Superior temporal gyrus (tissue), 1 donor: ENCODE data around the gene SOX11.

Source experiments
- DNase-seq: peaks from one replicate; pipeline ENCODE4 v3.0.0-alpha.2; 2016; ENCODE audit errors: extremely low spot score

Gene SOX11

DNA sequence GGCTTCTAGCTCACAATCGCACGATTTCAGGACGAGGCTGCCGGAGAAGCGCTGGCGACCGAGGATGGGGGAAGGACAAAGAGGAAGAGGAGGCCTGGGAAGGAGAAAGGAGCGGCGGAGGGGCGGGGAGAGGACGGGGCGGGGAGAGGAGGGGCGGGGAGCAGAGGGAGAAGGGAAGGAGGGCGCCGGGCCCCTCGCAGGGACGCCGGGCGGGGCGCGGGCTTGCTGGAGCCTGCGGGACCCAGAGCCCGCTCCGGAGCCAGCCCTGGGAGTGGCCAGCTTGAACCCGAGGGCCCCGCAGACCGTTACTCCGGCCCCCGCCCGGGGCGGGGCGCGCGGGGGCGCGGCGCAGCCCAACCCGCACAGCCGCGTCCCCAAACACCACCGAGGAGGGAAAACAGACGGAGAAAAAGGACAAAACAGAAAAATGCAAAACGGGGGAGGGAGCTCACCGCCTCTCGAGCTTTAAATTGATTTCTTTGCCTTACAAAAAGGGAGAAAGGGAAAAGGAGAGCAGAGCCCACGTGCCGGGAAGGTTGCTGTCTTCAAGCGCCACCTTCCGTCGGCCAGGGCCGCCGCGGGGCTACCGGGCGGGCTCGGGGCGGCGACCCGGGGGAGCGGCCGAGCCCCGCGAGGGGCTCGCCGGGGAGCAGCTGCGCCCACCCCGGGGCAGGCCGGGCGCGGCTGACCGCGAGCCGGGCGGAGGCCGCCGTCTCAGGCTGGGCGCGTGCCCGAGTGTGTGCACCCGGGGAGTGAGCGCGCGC, 781 bp upstream of the SOX11 start:
- DNase-seq: no peak

DNA sequence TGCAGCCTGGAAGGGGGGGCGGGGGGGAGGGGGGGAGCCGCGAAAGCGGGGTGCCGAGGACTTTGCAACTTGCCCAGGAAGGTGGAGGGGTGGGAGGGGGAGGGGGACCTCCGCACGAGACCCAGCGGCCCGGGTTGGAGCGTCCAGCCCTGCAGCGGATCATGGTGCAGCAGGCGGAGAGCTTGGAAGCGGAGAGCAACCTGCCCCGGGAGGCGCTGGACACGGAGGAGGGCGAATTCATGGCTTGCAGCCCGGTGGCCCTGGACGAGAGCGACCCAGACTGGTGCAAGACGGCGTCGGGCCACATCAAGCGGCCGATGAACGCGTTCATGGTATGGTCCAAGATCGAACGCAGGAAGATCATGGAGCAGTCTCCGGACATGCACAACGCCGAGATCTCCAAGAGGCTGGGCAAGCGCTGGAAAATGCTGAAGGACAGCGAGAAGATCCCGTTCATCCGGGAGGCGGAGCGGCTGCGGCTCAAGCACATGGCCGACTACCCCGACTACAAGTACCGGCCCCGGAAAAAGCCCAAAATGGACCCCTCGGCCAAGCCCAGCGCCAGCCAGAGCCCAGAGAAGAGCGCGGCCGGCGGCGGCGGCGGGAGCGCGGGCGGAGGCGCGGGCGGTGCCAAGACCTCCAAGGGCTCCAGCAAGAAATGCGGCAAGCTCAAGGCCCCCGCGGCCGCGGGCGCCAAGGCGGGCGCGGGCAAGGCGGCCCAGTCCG, 540 bp downstream of the SOX11 start:
- DNase-seq: no peak

DNA sequence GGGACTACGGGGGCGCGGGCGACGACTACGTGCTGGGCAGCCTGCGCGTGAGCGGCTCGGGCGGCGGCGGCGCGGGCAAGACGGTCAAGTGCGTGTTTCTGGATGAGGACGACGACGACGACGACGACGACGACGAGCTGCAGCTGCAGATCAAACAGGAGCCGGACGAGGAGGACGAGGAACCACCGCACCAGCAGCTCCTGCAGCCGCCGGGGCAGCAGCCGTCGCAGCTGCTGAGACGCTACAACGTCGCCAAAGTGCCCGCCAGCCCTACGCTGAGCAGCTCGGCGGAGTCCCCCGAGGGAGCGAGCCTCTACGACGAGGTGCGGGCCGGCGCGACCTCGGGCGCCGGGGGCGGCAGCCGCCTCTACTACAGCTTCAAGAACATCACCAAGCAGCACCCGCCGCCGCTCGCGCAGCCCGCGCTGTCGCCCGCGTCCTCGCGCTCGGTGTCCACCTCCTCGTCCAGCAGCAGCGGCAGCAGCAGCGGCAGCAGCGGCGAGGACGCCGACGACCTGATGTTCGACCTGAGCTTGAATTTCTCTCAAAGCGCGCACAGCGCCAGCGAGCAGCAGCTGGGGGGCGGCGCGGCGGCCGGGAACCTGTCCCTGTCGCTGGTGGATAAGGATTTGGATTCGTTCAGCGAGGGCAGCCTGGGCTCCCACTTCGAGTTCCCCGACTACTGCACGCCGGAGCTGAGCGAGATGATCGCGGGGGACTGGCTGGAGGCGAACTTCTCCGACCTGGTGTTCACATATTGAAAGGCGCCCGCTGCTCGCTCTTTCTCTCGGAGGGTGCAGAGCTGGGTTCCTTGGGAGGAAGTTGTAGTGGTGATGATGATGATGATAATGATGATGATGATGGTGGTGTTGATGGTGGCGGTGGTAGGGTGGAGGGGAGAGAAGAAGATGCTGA, 1.4 kb downstream of the SOX11 start:
- no peak for DNase-seq

DNA sequence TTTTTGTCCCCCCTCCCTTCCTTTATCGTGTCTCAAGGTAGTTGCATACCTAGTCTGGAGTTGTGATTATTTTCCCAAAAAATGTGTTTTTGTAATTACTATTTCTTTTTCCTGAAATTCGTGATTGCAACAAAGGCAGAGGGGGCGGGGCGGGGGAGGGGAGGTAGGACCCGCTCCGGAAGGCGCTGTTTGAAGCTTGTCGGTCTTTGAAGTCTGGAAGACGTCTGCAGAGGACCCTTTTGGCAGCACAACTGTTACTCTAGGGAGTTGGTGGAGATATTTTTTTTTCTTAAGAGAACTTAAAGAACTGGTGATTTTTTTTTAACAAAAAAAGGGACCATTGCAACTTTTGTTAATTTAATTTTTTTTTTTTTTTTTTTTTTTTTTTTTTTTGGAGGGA, 2.1 kb downstream of the SOX11 start:
- DNase-seq: no peak

DNA sequence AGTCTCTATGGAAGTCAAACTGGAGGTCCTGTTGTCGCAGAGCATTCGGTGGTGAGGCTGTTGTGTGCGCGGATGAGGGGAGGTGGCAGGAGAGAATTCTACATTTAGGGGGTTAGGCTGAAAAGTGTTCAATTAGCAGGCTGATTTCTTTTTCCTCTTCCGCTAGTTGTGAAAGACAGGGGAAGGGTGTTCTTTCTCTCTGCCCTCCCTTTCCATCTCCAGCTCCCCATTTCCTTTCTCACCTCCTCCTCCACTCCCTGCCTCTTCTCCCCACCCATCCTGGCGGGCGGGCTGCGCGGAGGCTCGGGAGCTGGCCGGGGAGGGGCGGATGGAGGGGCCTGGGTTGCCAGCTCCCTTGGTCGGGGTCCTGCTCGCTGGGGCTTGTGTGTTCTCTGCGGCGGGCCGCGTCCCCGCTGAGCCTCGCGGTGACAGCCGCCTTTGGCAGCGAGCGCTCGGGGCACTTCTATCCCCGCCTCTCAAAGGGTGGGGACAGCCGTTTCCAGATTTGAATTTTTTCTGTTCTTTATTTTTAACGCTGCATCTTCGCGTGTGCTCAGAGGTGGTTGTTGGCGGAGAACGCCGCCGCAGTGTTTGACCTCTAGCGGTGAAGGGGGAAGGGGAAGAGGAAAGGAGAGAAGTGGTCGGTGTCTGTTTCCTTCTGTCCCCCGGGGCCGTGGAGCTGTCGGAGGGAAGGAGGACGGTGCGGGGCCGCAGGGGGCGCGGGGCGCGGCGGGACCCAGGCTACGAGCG, 3.6 kb downstream of the SOX11 start:
- DNase-seq: no peak

DNA sequence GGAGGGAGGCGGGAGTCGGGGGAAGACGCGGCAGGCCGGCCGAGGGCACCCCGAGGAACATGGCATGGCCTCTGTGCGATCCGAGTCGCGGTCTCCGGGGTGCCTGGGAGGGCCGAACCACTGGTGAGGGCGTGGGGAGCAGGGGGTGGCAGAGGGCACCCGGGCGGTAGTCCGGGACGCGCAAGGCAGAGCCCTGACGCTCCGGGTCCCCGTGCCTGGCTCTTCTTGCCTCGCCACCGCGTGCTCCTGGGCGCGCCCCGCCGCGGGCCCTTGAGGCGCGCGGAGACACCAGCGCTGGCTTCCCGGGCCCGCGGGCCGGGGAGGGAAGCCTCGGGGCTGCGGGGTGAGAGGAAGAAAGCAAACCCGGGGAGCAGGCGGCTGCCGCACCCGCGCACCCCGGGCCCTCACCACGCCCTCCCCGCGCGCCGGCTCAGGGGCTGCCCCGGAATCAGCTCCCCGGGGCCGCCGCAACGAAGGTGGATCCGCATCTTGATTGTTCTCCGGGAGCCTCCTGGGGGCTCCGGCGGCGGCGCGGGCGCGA, 4.3 kb downstream of the SOX11 start:
- DNase-seq: no peak

DNA sequence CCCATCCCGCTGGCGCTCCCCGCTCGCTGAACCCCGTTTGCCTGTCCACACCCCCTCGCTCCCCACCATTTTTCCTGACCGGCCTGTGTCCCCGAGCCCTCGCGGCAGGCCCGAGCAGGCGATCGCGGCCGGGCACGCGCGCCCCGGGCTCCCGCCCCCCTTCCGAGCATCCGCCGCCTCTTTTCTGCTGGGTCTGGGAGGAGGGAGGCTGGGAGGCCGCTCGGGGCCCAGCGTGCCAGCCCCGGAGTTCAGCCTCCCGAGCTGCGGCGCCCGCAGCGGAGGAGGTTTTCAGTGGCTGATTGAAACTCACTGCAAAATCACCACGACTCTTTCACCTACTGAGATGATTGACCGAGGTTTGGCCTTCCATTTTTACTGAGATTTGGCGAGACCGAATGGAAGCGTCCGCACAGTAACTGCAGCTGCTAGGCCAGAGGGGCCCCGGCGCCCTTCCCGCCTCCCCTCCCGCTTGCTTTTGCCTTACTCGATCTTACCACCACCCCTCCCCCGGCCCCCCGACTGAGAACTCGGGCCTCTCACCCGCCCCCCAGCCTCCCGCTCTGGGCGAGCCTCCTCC, 4.8 kb downstream of the SOX11 start:
- no peak for DNase-seq

DNA sequence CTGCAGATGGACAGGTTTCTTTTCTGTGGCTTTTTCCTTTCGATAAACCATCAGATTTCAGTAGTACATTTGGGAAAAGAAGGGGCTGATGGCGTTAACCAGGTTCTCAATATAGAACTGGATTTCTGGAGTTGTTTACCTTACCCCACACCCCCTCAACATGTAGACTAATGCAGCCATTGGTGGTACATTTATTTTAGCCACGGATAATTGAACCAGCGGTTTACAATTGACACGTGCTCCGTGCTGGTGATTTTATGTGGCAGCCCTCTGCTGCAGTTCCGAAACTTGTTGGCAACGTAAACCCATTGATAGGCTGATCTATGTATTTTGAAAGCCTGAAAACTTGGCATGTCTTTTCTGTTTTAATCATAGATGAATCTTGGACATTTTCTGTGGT, 5.4 kb downstream of the SOX11 start:
- DNase-seq: no peak

DNA sequence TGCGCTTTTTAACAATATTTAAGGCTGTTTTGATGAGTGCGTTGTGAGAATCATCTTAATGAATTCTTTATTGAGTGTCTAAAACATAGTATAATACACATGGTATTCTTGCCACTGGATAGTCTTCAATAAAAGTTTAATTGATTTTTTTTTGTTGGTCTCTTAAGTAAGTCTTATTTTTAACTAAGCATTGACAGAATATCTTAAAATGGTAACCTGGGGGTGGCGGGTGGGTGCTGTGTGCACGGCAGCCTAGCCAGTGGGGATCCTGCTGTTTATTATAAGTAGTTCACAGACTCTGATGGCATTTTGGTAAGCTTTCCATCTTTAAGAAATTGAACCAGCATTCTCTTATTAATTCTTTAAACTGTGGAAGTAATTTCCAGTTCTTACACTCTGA, 6.0 kb downstream of the SOX11 start:
- DNase-seq: no peak

DNA sequence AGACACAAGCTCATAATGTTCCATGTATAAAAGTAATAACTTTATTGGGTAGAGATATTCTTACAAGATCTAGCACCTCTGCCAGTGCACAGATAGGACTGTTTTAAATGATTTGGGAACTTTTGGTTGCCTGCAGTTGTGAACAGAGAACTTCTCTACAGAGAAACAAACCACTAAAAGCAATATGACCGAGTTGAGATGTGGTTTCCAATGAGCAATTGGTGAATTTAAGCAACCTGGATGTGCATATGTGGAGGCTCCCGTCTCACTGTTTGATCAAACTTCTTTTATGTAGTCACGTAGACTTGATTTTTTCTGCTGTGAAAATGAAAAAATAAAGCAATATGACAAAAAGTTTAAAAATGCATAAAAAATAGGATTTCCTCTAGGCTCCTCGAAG, 7.8 kb downstream of the SOX11 start:
- no peak for DNase-seq

DNA sequence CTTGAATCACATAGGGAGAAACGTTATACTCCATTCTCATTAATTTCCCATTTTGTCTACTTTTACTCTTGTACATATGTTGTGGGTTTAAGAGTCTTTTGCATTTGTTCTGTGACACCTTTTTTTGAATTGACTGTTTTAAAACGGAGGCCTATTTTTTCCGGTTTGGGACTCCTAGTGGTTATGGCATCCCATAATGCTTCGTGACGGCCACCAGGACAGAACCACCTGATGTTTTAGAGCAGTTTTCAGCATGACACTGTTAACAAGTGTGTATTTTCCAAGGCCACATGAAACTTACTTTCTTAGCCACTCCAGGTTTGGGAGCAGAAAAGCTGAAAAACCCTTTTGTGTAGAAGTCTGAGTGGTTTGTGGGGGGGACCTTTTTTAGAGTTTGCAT, 8.4 kb downstream of the SOX11 start:
- no peak for DNase-seq

DNA sequence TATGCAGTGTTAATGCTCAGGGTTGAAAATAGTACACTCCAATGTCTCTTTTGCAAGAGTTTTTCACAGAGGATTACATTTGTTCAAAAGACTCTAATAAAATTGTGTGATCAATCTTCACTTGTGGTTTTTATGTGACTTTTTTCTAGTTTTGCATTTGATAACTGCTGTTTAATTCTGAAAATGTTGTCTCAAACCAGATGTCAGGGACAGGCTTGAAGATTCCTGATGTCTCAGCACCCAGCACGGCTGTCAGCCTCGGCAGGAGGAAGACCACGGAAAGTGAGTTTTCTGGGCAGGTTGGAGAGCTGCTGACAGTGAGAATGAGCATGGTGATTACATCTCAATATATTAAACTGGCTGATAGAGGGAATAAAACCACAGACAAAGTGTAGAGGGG, 9.1 kb downstream of the SOX11 start:
- no peak for DNase-seq

DNA sequence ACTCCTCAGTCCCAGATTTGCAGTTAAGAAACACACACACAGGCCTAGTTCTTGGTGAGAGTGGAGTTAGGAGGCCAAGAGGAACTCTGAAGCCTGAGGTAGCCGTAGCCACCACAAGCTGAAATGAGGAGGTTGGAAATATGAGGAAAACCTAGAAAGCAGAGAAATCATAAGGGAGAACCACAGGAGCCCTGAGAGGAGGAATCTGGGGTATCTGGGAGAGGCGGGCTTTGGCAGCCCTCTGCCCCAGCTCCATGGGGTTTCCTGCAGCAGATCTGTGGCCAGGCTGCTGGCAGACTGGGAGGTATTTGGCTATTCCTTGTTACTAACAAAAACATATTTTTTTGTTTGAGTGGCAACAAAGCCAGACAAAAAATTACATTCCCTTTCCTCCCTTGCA, 11.0 kb downstream of the SOX11 start:
- DNase-seq: no peak

DNA sequence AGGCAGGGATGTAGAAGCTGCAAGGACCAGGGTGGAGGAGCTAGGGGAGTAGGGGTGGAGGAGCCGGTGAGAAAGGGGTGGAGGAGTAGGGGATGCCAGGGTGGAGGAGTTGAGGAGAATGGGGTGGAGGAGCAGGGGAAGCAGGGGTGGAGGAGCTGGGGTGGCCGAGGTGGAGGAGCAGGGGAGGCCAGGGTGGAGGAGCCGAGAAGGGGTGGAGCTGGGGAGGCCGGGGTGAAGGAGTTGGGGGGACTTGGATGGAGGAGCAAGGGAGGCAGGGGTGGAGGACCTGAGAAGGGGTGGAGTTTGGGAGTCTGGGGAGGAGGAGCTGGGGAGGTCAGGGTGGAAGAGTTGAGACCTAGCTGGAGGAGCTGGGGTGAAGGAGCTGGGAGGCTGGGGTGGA, 13.3 kb downstream of the SOX11 start:
- DNase-seq: no peak

DNA sequence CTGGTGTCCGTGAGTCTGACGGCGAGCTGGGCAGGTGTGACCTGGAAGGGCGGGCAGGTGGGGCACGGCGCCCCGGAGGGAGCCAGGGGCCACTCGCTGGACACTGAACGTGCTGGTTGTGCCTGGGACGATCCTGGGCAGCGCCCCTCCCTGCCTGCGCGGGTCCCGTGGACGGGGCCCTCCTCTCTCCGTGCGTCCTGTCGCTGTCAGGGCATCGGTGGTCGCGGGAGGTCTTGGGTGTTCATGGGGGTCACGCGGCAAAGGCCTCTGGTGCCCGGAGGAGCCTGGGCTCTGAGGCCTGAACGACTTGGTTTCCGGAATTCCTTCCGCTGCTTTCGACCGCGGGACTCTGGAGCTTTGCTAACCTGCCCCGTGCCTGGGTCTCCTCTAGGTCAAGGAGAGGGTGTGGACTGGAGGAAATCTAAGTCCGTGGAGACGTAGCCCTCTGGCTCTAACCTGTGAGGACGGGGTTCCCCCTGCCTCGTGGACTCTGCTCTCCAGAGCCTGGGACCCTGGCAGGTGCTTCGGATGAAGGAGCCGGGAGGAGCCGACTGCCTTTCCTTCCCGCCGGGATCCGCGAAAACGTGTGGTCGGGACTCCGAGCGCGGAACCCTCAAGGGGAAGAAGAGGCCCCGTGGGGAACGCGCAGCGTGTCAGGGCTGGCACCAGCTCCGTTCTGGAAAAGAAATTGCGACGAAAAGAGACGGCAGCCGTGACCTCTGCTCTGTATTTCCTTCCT, 14.7 kb downstream of the SOX11 start:
- no peak for DNase-seq

DNA sequence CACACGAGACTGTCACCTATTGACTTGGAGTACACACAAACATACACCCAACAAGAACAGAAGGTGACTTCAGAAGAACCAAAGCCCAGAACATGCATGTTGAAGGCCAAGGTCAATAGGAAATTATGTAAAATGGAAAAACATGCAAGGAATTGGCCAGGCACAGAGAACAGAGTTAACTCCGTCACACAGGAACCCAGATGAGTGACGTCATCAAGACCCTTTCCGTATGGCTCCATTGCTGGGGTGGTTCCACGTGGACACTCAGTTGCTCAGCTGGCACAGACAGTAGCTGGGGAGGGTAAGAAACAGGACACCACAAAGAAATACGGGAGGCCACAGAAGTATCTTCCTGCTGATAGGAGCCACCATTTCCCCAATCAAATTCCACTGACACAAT, 18.4 kb downstream of the SOX11 start:
- no peak for DNase-seq

DNA sequence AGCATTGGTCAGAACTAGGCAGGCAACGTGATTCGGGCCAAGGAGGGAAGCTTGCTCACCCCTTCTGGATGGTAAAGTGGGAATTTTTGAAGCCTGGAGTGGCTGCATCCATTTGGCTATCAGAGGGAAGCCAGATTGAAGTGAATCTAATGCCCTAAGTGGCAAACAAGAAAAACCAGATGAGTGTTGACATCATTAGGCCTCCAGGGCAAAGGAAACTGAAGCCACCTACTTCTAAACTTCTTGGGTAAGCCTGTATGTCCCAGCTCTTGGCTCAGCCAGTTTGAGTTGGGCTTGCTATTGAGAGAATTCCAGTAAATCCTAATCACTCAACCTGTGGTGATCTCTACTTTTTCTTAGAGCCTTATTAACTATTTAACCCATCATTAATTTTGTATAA, 20.9 kb downstream of the SOX11 start:
- DNase-seq: no peak

DNA sequence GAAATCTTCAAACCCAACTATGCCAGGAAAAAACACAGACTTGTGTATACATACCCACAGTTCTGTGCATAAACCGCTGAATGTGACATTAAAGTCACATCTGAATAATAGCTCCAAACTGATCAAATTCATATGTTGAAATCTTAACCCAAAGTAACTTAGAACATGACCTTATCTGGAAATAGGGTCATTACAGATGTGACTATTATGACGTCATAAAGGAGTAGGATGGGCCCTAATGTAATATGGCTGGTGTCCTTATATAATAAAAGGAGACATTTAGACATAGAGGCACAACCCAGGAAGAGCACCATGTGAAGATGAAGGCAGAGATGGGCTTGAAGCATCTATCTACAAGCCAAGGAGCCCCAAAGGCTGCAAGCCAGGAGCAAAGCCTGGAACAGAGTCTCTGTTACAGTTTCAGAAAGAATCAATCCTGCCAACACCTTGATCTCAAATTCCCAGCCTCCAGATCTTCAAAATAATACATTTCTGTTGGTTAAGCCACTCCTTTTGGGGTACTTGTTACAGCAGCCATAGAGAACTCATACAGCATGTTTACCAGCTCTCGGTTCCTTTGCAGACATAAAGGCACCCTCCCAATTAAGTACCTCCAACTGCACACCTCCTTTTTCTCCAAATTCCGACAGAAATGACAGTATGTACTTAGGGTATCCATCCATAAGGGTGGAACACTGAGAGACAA, 27.6 kb downstream of the SOX11 start:
- no peak for DNase-seq

DNA sequence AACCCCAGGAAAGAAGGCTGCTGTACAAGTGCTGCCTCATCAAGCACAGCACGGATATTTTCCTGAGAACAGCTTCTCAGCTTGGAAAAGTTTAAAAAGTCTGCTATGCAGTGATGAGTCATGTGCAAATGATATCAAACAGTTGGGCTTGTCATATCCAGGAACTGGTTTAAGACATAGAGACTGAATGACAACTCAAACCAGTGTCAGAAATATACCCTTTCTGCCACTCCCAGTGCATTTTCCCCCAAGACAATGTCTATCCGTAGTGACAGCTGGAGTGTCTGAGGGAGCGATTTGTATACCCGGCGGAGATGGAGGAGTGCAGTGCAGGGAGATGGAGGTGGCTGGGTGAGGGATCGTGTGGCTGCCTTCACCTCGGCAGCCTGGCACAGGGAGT, 28.2 kb downstream of the SOX11 start:
- no peak for DNase-seq

DNA sequence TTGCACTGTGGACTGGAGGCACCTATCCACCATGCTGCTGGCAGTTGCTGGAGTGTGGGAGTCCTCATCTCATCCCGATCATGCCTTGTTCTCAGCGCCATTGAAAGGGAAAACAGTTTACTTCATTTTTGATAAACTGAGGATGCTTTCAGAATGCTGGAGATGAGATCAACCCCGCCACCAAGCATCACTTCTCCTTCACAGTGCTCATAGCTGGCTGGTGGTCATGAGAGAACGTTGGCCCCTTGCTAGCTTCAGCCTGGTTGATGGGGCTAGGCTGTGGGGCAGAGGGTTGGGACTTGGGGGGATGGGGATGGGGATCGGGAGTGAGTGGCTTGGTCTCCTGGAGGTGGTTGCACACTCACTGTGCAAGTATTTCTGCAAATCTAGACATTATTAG, 30.1 kb downstream of the SOX11 start:
- no peak for DNase-seq
